HG03558 (cell line): Measurements from ENCODE around the gene ENTREP1.

Source experiments
- ATAC-seq: cut with Tn5 transposase; IDR thresholded peaks from one replicate; pipeline ENCODE4 v1.9.1; 2021; ENCODE audit warnings: moderate number of reproducible peaks; ENCODE audit not compliant: unreplicated experiment; ENCODE audit errors: extremely low read depth

ENTREP1 gene

GRCh38 chr9:69317894-69318293, 7.1 kb upstream of the ENTREP1 start:
- ATAC-seq, result peak; percentile 94

- no peak for ATAC-seq
Observed at GRCh38 chr9:69319324-69320025, 5.5 kb upstream of the ENTREP1 start.

DNA sequence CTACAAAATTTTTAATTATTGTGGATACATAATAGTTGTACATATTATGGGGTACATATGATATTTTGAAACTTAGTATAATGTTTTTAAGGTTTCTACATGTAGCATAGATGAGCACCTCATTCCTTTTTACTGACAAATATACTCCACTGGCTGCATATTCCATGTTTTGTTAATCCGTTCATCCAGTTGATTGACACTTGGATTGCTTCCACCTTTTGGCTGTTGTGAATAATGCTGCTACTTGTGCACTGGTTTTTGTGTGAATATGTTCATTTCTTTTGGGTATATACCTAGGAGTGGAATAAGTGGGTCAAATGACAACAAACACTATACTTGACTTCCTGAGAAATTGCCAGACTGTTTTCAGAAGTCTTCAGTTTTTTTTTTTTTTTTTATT, 2.8 kb upstream of the ENTREP1 start:
- no peak for ATAC-seq

- ATAC-seq, result no peak
Observed at GRCh38 chr9:69323861-69324260, 1.2 kb upstream of the ENTREP1 start.

GRCh38 chr9:69325409-69326212, 596 bp downstream of the ENTREP1 start:
- ATAC-seq, result no peak

DNA sequence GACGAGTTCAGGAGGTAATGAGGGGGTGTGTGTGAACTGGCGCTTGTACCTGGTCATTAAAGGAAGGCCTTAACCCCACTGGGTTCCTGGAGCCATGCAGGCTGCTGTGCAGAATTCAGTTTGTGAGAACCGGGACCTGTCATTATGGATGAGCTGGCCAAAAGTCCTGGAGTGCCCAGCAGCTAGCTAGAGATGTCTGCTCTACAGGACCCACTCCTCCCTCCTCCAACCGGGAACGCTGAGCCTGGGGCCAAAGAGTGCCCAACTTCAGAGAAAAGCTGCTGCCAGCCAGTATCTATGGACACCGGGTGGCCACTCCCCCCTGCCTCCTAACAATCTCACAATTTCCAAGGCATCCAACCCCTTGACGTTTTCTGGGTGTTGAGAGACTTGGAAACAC, 1.2 kb downstream of the ENTREP1 start:
- no peak for ATAC-seq

GRCh38 chr9:69330580-69330979, 5.6 kb downstream of the ENTREP1 start:
- ATAC-seq, result no peak

GRCh38 chr9:69331444-69331843, 6.4 kb downstream of the ENTREP1 start:
- ATAC-seq, result no peak

DNA sequence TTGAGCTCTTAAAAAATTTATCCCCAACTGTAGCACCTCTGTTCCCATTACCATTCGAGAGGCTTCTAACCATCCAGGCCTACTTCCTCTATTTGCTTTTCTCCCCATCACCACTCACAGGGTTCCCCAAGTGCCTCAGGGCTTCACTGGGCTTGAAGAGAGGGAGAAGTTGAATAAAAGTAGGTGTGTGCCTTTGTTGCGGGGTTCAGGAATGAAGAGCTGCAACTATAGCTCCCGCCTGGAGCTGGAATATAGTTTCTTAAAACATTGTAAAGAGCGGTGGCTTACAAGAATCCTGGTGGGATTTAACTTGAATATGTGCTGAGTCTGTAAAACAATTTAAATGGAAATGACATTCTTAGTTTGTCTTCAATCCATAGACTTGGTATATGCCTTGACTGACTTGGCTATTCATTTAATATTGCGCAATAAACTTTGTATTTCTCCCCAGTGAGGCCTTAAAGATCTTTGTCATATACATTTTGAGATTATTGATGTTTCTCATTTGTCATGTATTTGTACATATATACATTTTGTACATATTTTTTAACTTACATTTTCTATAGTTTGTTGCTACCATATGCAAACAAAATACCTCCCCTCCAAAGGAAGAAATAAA, 7.2 kb downstream of the ENTREP1 start:
- no peak for ATAC-seq

- no peak for ATAC-seq
Observed at GRCh38 chr9:69333716-69334115, 8.7 kb downstream of the ENTREP1 start.

GRCh38 chr9:69334317-69334716, 9.3 kb downstream of the ENTREP1 start:
- no peak for ATAC-seq

GRCh38 chr9:69339620-69340019, 14.6 kb downstream of the ENTREP1 start:
- no peak for ATAC-seq

DNA sequence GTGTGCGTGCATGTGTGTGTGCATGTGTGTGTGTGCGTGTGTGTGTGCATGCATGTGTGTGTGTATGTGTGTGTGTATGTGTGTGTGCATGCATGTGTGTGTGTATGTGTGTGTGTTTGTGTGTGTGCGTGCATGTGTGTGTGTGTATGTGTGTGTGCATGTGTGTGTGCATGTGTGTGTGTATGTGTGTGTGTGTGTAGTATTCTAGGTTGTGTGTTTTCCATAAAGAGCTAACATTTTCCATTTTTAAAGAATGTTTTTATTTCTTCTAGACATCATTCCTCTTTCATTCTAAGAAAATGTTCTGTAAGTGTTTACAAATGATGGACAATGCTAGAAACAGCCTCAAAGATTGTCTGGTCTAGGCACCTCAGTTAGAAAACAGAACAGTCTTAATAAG, 15.6 kb downstream of the ENTREP1 start:
- ATAC-seq, result no peak

GRCh38 chr9:69342769-69343168, 17.8 kb downstream of the ENTREP1 start:
- ATAC-seq, result no peak

DNA sequence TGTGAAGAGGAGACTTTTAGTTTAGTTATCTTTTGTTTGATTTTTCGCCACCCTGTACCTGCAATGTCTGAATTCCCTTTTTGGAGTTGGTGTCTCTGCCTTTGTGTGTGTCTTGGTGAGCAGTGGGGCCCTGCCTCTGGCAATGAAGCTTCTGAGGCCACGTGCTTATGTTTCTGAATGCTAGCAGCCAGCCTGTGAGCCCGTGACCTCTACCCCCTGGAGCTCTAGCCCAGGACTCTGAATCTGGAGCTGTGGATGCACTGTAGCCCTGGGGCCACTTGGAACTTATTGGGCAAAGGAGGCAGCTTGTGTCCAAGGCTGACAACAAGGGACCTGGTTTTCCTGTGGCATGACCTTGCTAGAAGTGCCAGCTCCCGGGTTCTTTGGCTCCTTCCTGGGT, 19.4 kb downstream of the ENTREP1 start:
- no peak for ATAC-seq

GRCh38 chr9:69346596-69347390, 21.8 kb downstream of the ENTREP1 start:
- ATAC-seq, result no peak

DNA sequence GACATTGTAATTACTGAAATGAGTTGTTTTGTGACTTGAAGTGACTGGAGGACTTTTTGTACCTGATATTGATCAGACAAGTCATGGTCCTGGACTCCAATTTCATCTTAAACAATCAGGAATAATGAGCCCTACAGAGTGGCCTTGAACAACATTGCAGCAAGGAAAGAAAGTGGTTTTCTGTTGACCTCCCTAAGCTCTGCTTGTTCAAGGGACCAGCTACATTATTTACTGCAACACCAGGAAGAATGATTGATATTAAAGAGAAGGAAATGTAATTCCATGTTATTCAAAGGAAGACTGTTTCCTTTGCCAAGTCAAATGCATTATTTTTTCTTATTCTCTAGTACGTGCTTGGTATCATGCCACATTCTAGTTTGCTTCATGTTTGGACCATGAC, 22.6 kb downstream of the ENTREP1 start:
- ATAC-seq, result no peak

DNA sequence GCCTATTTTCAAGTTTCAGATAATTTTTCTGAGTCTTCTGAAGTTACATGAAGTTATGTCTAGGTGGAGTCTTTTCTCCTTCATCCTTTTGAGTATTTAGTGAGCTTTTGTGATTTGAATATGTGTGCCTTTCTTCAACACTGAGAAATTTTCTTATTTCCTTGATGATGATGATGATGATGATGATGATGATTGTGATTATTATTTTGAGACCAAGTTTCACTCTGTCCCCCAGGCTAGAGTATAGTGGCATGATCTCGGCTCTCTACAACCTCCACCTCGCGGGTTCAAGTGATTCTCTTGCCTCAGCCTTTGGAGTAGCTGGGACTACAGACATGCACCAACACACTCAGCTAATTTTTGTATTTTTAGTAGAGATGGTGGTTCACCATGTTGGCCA, 26.2 kb downstream of the ENTREP1 start:
- ATAC-seq, result no peak

- ATAC-seq, result no peak
Observed at GRCh38 chr9:69355232-69355631, 30.2 kb downstream of the ENTREP1 start.

DNA sequence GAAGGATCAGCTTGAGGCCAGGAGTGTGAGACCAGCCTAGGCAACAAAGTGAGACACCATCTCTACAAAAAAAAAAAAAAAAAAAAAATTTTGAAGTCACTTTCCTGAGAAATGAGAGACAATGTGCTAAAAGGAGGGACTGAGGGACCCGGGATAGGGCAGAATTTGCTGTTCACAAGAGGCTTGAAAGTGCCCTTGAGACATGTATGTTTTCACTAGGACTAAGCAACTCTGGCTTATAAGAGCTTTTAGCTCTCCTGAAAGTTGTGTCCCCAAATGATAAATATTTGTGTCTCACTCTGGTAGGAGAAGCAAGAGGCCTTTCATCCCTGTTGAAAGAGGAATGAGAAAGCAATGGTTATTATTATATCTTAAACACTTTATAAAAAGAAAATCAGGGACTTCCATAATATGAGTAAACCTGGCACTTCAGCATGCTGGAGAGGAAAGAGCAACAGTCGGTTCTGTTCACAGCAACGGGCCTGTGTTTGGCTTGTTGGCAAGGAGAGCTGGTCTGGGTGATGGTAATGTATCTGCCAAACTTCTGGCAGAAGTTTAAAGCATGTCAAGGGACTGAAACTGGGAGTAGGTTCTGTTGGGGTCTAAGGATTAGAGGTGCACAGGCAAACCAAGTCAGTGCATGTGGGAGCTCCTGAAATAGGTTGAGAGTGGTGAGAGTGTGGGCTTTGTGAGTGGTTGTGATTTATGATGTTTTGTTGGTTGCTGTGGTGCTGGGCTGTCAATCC, 32.2 kb downstream of the ENTREP1 start:
- no peak for ATAC-seq
